ENCODE measurements around the gene DCAF17. TPM values are rescaled to one million over a fixed set of nuclear protein-coding genes. Genes with fewer than 3 reads are reported as not detected.

Gene DCAF17
- total RNA-seq, 2 donors from 2014 or later = 15.5 to 19.1 TPM

DNA sequence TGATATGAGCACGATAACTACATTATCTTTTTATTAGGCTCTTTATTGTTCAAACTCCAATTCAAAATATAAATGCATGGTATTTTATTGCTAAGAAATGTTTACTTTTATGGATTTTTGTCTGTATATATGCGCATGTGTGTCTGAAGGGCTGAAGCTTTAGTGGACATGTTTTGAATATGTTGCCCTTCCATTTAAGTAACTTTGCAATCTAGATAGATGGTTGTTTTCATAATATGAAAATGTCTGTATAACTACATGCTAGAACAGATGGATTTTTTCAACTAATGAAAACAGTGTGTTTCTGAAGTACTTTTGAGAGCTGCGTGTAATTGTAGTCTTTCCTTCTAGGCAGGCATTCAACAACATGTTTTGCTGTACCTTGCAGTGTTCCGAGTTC lies 18.7 kb downstream of the DCAF17 start:
- Histone ChIP-seq H3K27me3 (replicated peaks; ENCODE audit: insufficient read depth) (no peaks in the 10 kb centered on the region), H3K4me1 (replicated peaks) (no peaks in the 10 kb centered on the region), H3K4me3 (no peak overlapping the region), H3K27ac (no peak overlapping the region), H3K9me3 (no peaks in the 10 kb centered on the region), H3K36me3 (peaks cover 0 to under 1% of the 10 kb centered on the region in 2 donors)
- DNase-seq (ENCODE audit: low spot score) = no peak
- intact Hi-C loops (cut with DNase I) = no loop called here
- 75% methylated on average over 4 of the region's 4 CpGs for WGBS
- TF ChIP-seq, protein P1, sequence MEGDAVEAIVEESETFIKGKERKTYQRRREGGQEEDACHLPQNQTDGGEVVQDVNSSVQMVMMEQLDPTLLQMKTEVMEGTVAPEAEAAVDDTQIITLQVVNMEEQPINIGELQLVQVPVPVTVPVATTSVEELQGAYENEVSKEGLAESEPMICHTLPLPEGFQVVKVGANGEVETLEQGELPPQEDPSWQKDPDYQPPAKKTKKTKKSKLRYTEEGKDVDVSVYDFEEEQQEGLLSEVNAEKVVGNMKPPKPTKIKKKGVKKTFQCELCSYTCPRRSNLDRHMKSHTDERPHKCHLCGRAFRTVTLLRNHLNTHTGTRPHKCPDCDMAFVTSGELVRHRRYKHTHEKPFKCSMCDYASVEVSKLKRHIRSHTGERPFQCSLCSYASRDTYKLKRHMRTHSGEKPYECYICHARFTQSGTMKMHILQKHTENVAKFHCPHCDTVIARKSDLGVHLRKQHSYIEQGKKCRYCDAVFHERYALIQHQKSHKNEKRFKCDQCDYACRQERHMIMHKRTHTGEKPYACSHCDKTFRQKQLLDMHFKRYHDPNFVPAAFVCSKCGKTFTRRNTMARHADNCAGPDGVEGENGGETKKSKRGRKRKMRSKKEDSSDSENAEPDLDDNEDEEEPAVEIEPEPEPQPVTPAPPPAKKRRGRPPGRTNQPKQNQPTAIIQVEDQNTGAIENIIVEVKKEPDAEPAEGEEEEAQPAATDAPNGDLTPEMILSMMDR (IDR thresholded peaks at IDR 0.05) = no peak
- no peak for TF ChIP-seq POLR2AphosphoS5 (IDR thresholded peaks at IDR 0.05)
- TF ChIP-seq POLR2A (IDR thresholded peaks at IDR 0.05) = no peak

DNA sequence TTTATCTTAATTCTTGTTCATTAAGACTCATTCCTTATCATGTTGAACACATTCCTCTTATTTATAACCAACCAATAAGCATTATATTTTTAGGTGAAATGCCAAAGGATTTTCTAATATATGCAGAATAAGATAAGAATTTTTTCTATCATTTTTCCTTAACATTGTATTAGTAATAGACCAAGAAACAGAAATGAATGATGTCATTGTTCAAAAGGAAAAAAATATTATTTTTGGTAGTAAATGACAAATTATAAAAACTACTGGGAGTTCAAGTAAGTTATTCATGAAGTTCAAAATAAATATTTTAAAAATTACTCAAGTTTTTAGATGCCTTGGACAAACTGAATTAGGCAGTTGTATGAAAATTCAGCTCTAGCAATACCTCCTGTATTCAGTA lies 25.5 kb downstream of the DCAF17 start:
- no peaks in the 10 kb centered on the region for H3K27me3 ChIP-seq (replicated peaks; ENCODE audit: insufficient read depth)
- no peak overlapping the region for H3K27ac ChIP-seq
- no peaks in the 10 kb centered on the region for H3K4me1 ChIP-seq (replicated peaks)
- H3K36me3 ChIP-seq = peaks cover 0 to 5% of the 10 kb centered on the region in 2 donors
- no peak overlapping the region for H3K4me3 ChIP-seq
- no peak for DNase-seq (ENCODE audit: low spot score)
- intact Hi-C loops (cut with DNase I) = no loop called here
- no peaks in the 10 kb centered on the region for H3K9me3 ChIP-seq
- TF ChIP-seq, protein P1 (IDR thresholded peaks at IDR 0.05) = no peak
- no peak for TF ChIP-seq POLR2A (IDR thresholded peaks at IDR 0.05)
- TF ChIP-seq POLR2AphosphoS5 (IDR thresholded peaks at IDR 0.05) = no peak

DNA sequence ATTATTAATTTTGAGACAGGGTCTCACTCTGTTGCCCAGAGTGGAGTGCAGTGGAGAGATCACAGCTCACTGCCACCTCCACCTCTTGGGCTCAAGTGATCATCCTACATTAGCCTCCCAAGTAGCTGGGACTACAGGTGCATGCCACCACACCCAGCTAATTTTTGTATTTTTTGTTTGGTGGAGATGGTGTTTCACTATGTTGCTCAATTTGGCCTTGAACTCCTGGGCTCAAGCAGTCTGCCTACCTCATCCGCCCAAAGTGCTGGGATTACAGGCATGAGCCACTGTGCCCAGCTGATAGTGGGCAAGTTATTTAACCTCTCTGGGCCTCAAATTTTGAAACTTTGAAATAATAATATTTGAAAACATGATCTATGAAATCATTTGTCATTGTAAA lies 26.5 kb downstream of the DCAF17 start:
- Histone ChIP-seq H3K27me3 (replicated peaks; ENCODE audit: insufficient read depth) (no peaks in the 10 kb centered on the region), H3K27ac (no peak overlapping the region), H3K36me3 (peaks cover 0 to 5% of the 10 kb centered on the region in 2 donors), H3K9me3 (no peaks in the 10 kb centered on the region), H3K4me1 (replicated peaks) (no peaks in the 10 kb centered on the region), H3K4me3 (no peak overlapping the region)
- 100% methylated on average over 1 of the region's 1 CpG for WGBS
- no peak for TF ChIP-seq POLR2A (IDR thresholded peaks at IDR 0.05)
- TF ChIP-seq, protein P1 (IDR thresholded peaks at IDR 0.05) = no peak
- no peak for TF ChIP-seq POLR2AphosphoS5 (IDR thresholded peaks at IDR 0.05)
- no peak for DNase-seq (ENCODE audit: low spot score)
- intact Hi-C loops (cut with DNase I) = no loop called here

DNA sequence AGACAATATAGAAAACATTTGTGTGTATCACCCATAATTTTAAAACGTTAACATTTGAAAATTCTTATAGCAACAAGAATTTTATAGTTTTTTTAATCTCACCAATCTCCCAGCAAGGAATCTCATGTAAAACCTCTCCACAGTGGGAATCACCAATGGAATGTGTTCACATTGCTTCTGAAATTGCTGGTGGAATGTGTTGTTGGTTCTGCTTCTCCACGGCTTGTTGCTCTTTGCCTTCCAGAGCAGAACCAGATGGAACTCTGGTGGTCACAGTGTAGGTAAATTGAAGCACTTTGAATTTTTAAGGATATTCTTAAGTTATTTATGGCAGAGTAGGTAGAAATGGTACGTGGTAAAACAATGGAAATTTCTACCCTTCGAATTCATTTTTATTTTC lies 35.1 kb downstream of the DCAF17 start:
- DNase-seq (ENCODE audit: low spot score) = no peak
- WGBS = 82% methylated on average over 4 of the region's 4 CpGs
- TF ChIP-seq, protein P1 (IDR thresholded peaks at IDR 0.05) = no peak
- no peak for TF ChIP-seq POLR2A (IDR thresholded peaks at IDR 0.05)
- TF ChIP-seq POLR2AphosphoS5 (IDR thresholded peaks at IDR 0.05) = no peak
- Histone ChIP-seq H3K27me3 (replicated peaks; ENCODE audit: insufficient read depth) (no peaks in the 10 kb centered on the region), H3K27ac (no peak overlapping the region), H3K36me3 (no peaks in the 10 kb centered on the region), H3K9me3 (no peaks in the 10 kb centered on the region), H3K4me3 (no peak overlapping the region), H3K4me1 (replicated peaks) (no peaks in the 10 kb centered on the region)
- intact Hi-C loops (cut with DNase I) = no loop called here

DNA sequence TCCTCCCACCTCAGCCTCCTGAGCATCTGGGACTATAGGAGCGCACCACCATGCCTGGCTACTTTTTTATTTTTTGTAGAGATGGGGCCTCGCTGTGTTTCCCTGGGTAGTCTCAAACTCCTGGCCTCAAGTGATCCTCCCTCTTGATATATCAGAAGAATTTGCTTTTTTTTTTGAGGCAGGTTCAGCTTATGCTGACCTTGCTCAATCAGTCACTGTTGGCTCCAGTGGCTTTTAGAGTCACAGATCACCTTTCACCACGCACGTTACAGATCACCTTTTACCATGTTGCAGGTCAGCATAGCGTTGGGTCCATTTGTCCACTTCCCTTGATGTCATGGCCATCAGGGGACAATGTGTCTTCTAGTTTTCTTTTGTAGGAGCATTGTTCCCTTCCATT lies 36.1 kb downstream of the DCAF17 start:
- H3K4me1 ChIP-seq (replicated peaks) = no peaks in the 10 kb centered on the region
- DNase-seq (ENCODE audit: low spot score) = no peak
- H3K27ac ChIP-seq = no peak overlapping the region
- H3K4me3 ChIP-seq = no peak overlapping the region
- H3K9me3 ChIP-seq = no peaks in the 10 kb centered on the region
- WGBS = 86% methylated on average over 5 of the region's 5 CpGs
- H3K27me3 ChIP-seq (replicated peaks; ENCODE audit: insufficient read depth) = no peaks in the 10 kb centered on the region
- no peaks in the 10 kb centered on the region for H3K36me3 ChIP-seq
- intact Hi-C loops (cut with DNase I) = no loop called here
- TF ChIP-seq POLR2A (IDR thresholded peaks at IDR 0.05) = no peak
- no peak for TF ChIP-seq POLR2AphosphoS5 (IDR thresholded peaks at IDR 0.05)
- TF ChIP-seq, protein P1 (IDR thresholded peaks at IDR 0.05) = no peak

Data from prostate gland (tissue), 2 donors.